ENCODE data around the gene KPTN.

The KPTN gene

DNA sequence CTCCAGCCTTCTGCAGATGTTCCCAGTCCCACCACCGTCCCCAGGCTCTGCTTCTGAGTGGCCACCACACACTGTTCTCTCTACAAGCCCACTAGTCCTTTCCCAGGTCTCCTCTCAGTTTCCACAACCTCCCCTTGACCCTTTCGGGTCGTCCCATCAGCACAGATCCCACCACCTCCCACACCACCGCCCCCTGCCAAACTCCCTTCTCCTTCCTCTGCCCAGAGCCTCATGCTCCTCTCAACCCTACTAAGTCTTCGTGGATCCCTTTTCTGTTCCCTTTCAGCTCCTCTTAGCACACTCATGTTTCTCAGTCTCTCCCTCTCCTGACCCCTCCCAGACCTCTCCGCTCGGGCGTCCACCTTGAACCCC lies 28.9 kb upstream of the KPTN start:
- peaks cover 72% of the 10 kb centered on the region for H3K4me1 Mint-ChIP-seq (ENCODE audit: low read depth)
- intact Hi-C loops (cut with micrococcal nuclease): loop anchor here (10.0 kb wide), 2 partner anchors 152 to 182 kb away; no protein-coding TSS in a partner anchor
- no peaks in the 10 kb centered on the region for H3K27me3 Mint-ChIP-seq
- H3K27ac Mint-ChIP-seq: peak overlapping the region; percentile 100
- H3K4me3 Mint-ChIP-seq: peak overlapping the region; percentile 100
- peaks cover 60% of the 10 kb centered on the region for H3K36me3 Mint-ChIP-seq (ENCODE audit: low read depth)
- H3K9me3 Mint-ChIP-seq: no peaks in the 10 kb centered on the region

DNA sequence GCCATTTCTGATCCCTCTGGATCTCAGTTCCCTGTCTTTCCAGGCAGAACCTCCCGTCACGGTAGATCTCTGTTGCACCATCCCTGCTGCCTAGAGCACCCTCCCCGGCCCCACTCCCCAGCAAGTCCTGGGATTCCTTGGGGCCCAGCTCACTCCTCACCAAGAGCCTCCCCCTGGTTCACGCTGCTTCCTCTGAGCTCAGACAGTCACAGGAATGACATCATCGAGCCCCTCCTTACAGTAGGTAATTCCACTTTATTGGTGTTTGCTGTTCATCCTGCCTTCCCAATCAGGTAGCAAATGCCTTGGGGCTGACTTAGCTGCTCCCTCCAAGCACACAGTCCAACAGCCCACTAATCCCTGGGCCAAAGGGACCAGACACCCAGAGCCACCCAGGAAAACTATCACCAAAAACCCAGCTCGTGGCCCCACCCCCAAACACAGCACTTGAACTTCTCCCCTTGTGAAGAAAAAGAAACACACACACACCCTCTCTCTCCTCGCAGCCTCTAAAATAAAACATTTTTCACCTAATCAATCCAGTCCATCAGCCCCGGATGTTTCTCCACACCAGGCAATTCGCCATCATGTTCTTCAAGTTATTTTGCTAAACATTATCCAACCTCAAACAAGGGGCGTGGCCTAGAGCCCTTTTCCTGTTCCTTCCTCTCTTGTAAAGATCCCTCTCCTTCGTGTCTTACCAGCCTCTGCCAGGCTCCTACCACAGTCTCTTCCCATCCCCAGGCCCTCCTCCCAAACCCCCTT lies 28.3 kb upstream of the KPTN start:
- Mint-ChIP-seq H3K27ac (peak overlapping the region; percentile 100), H3K4me3 (peak overlapping the region; percentile 100), H3K9me3 (no peaks in the 10 kb centered on the region), H3K36me3 (ENCODE audit: low read depth) (peaks cover 64% of the 10 kb centered on the region), H3K27me3 (no peaks in the 10 kb centered on the region), H3K4me1 (ENCODE audit: low read depth) (peaks cover 78% of the 10 kb centered on the region)
- intact Hi-C loops (cut with micrococcal nuclease): loop anchor here (10.0 kb wide), 2 partner anchors 152 to 182 kb away; no protein-coding TSS in a partner anchor

DNA sequence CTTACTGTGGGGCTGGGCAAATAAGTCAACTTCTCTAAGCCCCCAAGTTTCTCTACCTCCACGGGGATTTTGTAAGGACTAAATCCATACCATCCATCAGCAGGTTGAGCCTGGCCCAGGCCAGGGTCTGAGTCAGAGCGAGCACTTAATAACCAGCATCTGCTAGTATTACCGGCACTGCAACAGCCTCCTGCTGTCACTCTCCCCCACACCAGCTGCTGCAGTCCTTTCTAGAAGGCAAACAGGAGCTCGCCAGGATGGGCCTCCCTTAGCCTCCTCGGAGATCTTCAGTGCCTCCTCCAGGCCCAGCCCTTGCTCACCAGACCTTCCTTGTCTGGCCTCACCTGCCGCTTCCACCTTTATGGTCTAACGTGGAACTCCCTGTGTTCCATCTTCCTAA lies 27.7 kb upstream of the KPTN start:
- no peak overlapping the region for H3K4me3 Mint-ChIP-seq
- H3K4me1 Mint-ChIP-seq (ENCODE audit: low read depth): peaks cover 81% of the 10 kb centered on the region
- peak overlapping the region; percentile 100 for H3K27ac Mint-ChIP-seq
- no peaks in the 10 kb centered on the region for H3K27me3 Mint-ChIP-seq
- intact Hi-C loops (cut with micrococcal nuclease): loop anchor here (10.0 kb wide), 2 partner anchors 153 to 183 kb away; no protein-coding TSS in a partner anchor
- H3K36me3 Mint-ChIP-seq (ENCODE audit: low read depth): peaks cover 71% of the 10 kb centered on the region
- H3K9me3 Mint-ChIP-seq: no peaks in the 10 kb centered on the region

DNA sequence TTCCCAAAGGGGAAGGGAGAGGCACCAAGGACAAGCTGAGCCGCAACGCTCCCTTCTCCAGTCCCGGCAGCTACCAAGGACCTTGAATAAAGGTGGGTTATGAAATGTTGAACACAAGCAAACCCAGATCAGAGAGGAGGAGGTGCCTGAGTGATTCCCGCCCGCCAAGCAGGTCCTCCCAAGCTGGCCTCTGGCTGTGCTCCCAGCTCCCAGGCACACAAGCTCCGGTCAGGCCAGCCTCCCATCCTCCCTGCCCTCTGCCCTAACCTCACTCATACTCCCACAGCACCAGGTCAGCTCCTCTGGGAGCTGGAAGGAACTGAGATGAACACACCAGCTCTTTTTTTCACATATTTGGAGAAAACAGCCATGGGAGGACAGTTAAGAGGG lies 27.1 kb upstream of the KPTN start:
- Mint-ChIP-seq H3K9me3 (no peaks in the 10 kb centered on the region), H3K4me3 (no peak overlapping the region), H3K36me3 (ENCODE audit: low read depth) (peaks cover 76% of the 10 kb centered on the region), H3K27me3 (no peaks in the 10 kb centered on the region), H3K27ac (peak overlapping the region; percentile 100), H3K4me1 (ENCODE audit: low read depth) (peaks cover 79% of the 10 kb centered on the region)
- intact Hi-C loops (cut with micrococcal nuclease): loop anchor here (10.0 kb wide), 2 partner anchors 154 to 184 kb away; no protein-coding TSS in a partner anchor

DNA sequence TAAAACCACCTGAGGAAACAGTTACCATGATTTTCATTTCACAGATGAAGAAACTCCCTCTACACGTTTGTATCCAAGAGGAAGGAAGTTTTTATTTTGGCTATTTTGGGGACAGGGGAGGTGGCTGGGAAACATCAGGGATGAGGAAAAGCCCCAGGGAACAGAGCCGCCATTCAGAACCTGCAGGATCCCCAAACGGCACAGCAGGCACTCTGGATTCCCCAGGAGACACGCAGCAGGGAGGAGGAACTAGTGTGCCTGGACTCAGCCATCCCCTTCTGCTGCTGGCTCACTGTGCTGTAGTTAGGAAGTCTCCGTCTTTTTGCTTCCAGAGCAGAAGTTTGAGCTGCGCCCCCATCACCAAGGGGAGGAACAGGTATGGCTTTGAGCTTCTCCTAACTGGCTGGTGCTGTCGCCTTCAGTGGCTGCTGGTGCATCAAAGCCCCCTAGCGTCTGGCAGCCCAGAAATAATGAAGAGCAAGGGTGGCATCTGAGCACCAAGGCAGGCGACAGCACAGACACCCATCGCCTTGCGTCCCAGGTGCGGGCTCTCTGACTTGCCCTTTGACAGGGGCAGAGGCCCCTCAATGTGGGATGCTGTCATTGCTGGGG lies 26.6 kb upstream of the KPTN start:
- Mint-ChIP-seq H3K27me3 (no peaks in the 10 kb centered on the region), H3K9me3 (no peaks in the 10 kb centered on the region)

DNA sequence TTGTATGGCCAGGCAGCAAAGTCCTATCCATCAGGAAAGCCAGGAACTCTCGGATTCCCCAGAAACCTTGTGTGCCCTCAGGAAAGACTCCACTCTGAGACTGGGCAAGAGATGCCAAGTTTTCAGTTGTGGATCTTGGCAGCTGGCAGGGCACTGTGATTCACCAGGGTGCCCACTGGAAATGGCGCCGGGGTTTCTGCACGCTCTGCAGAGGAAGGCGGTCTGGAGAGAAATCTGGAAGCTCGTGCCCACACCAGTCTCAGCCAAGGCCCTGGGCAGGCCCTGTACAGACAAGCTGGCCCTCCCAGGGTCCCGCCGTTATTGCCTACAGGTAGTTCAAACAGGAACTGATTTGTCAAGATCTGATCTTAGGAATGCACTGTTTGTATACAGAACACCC lies 26.0 kb upstream of the KPTN start:
- Mint-ChIP-seq H3K36me3 (ENCODE audit: low read depth) (peaks cover 88% of the 10 kb centered on the region), H3K27me3 (no peaks in the 10 kb centered on the region), H3K9me3 (no peaks in the 10 kb centered on the region), H3K4me3 (no peak overlapping the region), H3K27ac (no peak overlapping the region), H3K4me1 (ENCODE audit: low read depth) (peaks cover 79% of the 10 kb centered on the region)
- intact Hi-C loops (cut with micrococcal nuclease): loop anchor here (10.0 kb wide), 2 partner anchors 155 to 185 kb away; no protein-coding TSS in a partner anchor

More for the DNA sequence above, 26.6 kb upstream of the KPTN start:
- intact Hi-C loops (cut with micrococcal nuclease): loop anchor here (10.0 kb wide), 2 partner anchors 154 to 184 kb away; no protein-coding TSS in a partner anchor
- Mint-ChIP-seq H3K4me1 (ENCODE audit: low read depth) (peaks cover 77% of the 10 kb centered on the region), H3K4me3 (no peak overlapping the region), H3K27ac (peak overlapping the region; percentile 100), H3K36me3 (ENCODE audit: low read depth) (peaks cover 81% of the 10 kb centered on the region)

DNA sequence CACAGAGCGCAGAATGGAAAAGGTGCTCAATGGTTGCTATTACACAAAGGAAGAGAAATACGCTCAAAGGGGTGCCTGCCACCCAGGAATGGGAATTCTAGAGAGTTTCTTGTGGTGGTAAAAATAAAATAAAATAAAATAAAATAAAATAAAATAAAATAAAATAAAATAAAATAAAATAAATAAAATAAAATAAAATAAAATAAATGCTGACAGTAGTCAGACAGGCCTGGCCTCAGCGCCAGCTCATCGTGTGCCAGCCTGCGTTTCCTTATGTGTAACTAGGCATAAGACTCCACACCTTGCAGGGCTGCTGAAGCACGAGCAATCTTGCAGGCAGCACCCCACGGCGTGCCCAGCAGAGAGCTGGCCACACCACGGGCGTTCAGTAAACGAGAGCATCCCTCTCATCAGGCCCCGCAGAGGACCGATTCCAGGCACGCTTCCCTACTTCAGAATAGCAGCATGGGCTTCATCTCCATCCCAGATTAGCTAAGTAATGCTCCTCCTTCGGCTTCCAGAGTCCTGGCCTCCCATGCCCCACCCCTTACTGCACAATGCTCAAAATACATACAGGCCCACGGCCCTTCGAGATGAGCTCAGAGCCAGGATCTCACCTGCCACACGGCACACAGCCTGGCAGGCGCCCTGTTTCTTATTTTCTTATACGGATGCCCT lies 25.3 kb upstream of the KPTN start:
- intact Hi-C loops (cut with micrococcal nuclease): no loop called here
- Mint-ChIP-seq H3K36me3 (ENCODE audit: low read depth) (peaks cover 87% of the 10 kb centered on the region), H3K4me1 (ENCODE audit: low read depth) (peaks cover 74% of the 10 kb centered on the region), H3K9me3 (no peaks in the 10 kb centered on the region), H3K4me3 (no peak overlapping the region), H3K27ac (no peak overlapping the region), H3K27me3 (no peaks in the 10 kb centered on the region)

DNA sequence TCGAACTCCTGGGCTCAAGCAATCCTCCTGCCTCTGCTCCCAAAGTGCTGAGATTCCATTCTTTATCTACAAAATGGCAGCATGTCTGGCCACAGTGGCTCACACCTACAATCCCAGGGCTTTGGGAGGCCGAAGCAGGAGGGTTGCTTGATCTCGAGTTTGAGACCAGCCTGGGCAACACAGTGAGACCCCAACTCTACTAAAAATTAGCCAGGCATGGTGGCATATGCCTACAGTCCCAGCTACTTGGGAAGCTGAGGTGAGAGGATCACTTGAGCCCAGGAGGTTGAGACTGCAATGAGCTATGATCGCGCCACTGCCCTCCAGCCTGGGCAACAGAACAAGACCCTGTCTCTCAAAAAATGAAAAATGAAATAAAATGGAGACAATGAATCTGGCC lies 24.7 kb upstream of the KPTN start:
- H3K4me3 Mint-ChIP-seq: no peak overlapping the region
- peaks cover 68% of the 10 kb centered on the region for H3K4me1 Mint-ChIP-seq (ENCODE audit: low read depth)
- no peaks in the 10 kb centered on the region for H3K9me3 Mint-ChIP-seq
- no peaks in the 10 kb centered on the region for H3K27me3 Mint-ChIP-seq
- H3K27ac Mint-ChIP-seq: no peak overlapping the region
- peaks cover 87% of the 10 kb centered on the region for H3K36me3 Mint-ChIP-seq (ENCODE audit: low read depth)
- intact Hi-C loops (cut with micrococcal nuclease): no loop called here

DNA sequence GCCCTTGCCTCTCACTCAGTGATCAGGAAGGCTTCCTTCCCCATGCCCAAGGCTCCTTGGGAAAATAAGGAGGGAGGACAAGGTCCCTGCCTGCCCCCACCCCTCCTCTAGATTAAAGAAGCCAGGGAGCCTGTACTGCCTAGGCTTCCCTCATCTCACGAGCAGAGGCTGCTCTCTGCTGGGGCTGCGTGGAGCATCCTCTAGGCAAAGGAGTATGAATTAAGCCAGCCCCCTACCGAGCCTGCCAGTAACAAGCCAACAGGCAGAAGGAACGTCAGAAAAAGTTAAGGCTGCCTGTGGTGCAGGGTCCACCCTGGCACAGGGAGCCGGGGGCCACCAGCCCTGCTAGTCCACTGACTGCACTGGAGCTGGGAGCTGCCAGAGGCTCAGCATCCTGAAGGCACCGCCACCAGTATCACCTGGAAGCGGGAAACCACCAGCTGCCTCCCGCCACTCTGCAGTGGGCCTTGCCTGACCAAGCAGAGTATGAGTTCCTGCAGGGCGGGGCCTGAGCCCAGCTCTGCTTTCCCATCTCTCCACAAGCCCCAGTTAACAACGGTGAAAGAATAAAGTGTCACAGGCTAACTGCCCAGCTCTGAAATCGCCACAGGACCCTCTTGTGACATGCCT lies 24.0 kb upstream of the KPTN start:
- Mint-ChIP-seq H3K27ac (no peak overlapping the region), H3K36me3 (ENCODE audit: low read depth) (peaks cover 88% of the 10 kb centered on the region), H3K4me3 (no peak overlapping the region), H3K4me1 (ENCODE audit: low read depth) (peaks cover 61% of the 10 kb centered on the region), H3K27me3 (no peaks in the 10 kb centered on the region), H3K9me3 (no peaks in the 10 kb centered on the region)
- intact Hi-C loops (cut with micrococcal nuclease): no loop called here

DNA sequence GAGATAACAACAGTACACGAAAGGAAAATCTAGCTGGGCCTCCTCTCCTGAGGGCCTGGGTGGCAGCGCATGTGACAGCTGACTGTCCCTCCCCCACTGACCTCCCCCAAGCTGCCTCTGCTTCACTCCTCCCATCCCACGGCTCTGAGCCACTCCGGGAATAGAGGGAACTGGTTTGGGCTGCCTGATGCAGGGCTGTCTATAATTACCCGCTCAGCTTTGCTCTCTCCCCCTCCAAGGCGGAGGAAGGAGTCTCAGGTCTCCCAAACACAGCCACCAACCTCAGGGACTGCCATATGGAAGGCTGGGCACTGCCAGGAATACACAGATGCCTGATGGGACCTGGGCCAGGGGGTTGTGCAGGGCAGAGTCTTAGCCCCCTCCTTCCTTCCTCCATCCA lies 23.0 kb upstream of the KPTN start:
- no peaks in the 10 kb centered on the region for H3K9me3 Mint-ChIP-seq
- H3K36me3 Mint-ChIP-seq (ENCODE audit: low read depth): peaks cover 88% of the 10 kb centered on the region
- no peak overlapping the region for H3K27ac Mint-ChIP-seq
- H3K4me1 Mint-ChIP-seq (ENCODE audit: low read depth): peaks cover 51% of the 10 kb centered on the region
- intact Hi-C loops (cut with micrococcal nuclease): no loop called here
- H3K27me3 Mint-ChIP-seq: no peaks in the 10 kb centered on the region
- H3K4me3 Mint-ChIP-seq: no peak overlapping the region

DNA sequence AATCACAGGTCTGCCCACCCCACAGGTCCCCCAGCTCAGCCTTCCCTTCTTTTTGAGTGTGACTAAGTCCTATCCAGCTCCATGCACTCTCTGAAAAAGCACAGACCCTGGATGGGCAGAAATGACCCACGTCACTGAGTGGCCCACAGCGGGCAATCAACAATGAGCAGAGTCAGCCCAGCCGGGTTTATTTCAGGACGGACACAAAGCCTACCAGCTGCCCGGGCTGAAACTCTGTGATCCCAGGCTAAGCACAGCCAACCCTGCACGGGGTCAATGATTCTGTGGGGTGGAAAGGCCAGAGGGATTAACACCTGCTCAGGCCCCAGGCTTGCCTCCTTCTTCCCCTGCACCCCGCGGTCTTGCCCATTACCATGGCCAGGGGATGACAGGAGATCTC lies 22.4 kb upstream of the KPTN start:
- Mint-ChIP-seq H3K27ac (no peak overlapping the region), H3K36me3 (ENCODE audit: low read depth) (peaks cover 88% of the 10 kb centered on the region), H3K4me1 (ENCODE audit: low read depth) (peaks cover 45% of the 10 kb centered on the region), H3K9me3 (no peaks in the 10 kb centered on the region), H3K27me3 (no peaks in the 10 kb centered on the region), H3K4me3 (no peak overlapping the region)
- intact Hi-C loops (cut with micrococcal nuclease): no loop called here

DNA sequence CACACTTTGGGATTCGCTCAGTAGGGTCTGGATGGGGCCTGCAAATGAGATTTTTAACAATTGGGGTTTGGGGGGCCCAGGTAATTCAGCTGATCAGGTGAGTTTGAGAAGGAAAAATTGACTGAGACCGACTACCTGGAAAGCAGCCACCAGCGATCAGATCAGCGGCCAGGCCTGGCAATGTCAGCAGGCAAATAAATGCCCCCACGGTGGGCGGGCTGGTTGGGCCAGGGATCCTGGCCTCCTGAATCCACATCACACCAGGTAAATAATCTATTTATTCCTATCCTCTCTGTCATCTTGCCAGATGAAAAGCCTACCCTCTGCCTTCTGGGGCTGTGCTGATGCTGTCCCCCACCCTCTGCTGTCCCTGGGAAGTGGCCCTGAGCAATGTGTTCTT lies 21.5 kb upstream of the KPTN start:
- Mint-ChIP-seq H3K27me3 (no peaks in the 10 kb centered on the region), H3K9me3 (no peaks in the 10 kb centered on the region), H3K4me1 (ENCODE audit: low read depth) (peaks cover 36% of the 10 kb centered on the region), H3K36me3 (ENCODE audit: low read depth) (peaks cover 90% of the 10 kb centered on the region), H3K27ac (no peak overlapping the region), H3K4me3 (no peak overlapping the region)
- intact Hi-C loops (cut with micrococcal nuclease): no loop called here

DNA sequence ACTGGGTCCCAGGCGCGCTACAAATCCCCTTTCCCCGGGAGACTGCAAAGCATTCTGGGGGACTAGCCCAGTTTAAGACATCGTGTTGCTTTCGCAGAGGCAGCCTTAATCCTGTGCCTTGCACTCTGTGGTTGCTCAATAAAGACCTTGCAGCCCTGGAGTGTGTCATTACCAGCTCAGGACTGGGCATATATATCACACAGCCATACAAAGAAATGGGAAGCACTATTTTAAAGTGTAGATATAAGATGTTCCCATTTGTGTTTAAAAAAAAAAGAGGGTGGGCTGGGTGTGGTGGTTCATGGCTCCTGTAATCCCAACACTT lies 19.8 kb upstream of the KPTN start:
- no peaks in the 10 kb centered on the region for H3K9me3 Mint-ChIP-seq
- H3K27ac Mint-ChIP-seq: no peak overlapping the region
- intact Hi-C loops (cut with micrococcal nuclease): no loop called here
- no peaks in the 10 kb centered on the region for H3K27me3 Mint-ChIP-seq
- peaks cover 90% of the 10 kb centered on the region for H3K36me3 Mint-ChIP-seq (ENCODE audit: low read depth)
- peaks cover 19% of the 10 kb centered on the region for H3K4me1 Mint-ChIP-seq (ENCODE audit: low read depth)
- H3K4me3 Mint-ChIP-seq: no peak overlapping the region
